Tibial nerve (tissue), 4 donors: ENCODE data around the gene PRG2.

Experiments used
- EP300 ChIP-seq, 2 donors: sonication (generic); formaldehyde crosslinking; IDR thresholded peaks; one replicate each; pipeline ENCODE4 v1.6.1; 2017; ENCODE audit warnings: antibody characterized with exemption in 2 of 2, mild to moderate bottlenecking in 1 of 2
- POLR2A ChIP-seq, 2 donors: fragments of 450-650 bp; IDR thresholded peaks; one replicate each; pipeline ENCODE4 v1.6.1; 2017; ENCODE audit warnings: antibody characterized with exemption in 2 of 2, mild to moderate bottlenecking in 2 of 2, moderate library complexity in 2 of 2
- TF ChIP-seq, protein P1 (sequence below), 5 experiments: fragments of 200-600 bp in 3 of 5; fragments of 450-650 bp in 2 of 5; sonication (generic) in 3 of 5; IDR thresholded peaks; one replicate each; pipeline ENCODE4 v1.5.1; 2016 to 2019; ENCODE audit warnings: antibody characterized with exemption in 5 of 5, mild to moderate bottlenecking in 3 of 5, moderate library complexity in 2 of 5

DNA sequence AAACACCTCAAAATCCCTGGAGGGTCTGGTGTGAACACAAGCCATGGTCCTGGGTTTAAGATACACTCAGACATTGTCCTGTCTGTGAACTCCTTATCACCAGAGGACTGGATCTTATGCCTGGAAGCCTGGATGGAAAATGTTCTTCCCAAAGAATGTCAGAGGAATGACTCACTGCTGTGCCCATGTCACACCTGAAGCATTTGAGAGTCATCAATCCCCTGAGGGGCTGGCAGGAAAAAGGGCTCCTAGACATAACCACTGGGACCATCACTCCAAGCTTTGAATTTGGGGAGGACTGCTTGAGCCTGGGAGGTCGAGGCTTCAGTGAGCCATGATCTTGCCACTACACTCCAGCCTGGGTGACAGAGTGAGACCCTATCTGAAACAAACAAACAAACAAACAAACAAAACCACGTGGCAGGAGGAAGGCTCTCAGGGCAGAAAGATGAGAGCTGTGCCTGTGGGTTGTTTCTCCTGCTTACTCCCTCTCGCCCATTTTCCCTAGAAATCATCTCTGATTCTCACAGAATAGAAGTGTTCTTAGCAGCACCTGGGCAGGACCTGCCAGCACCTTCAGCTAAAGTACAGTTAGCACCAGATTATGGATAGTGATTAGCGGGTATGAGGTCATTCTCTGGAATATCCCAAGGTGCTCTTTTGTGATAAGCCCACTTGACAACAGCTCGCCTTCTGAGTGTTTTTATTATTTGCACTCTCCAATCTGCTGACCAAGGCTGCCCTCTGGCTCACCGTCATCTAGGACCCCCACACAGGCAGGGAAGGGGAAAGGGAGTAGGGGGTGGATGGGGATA, 11.9 kb upstream of the PRG2 start:
- no peak for TF ChIP-seq EP300 (IDR thresholded peaks at IDR 0.05)
- TF ChIP-seq, protein P1, sequence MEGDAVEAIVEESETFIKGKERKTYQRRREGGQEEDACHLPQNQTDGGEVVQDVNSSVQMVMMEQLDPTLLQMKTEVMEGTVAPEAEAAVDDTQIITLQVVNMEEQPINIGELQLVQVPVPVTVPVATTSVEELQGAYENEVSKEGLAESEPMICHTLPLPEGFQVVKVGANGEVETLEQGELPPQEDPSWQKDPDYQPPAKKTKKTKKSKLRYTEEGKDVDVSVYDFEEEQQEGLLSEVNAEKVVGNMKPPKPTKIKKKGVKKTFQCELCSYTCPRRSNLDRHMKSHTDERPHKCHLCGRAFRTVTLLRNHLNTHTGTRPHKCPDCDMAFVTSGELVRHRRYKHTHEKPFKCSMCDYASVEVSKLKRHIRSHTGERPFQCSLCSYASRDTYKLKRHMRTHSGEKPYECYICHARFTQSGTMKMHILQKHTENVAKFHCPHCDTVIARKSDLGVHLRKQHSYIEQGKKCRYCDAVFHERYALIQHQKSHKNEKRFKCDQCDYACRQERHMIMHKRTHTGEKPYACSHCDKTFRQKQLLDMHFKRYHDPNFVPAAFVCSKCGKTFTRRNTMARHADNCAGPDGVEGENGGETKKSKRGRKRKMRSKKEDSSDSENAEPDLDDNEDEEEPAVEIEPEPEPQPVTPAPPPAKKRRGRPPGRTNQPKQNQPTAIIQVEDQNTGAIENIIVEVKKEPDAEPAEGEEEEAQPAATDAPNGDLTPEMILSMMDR (IDR thresholded peaks at IDR 0.05): no peak
- no peak for TF ChIP-seq POLR2A (IDR thresholded peaks at IDR 0.05)
